HUES6 (cell line): ENCODE data around the gene IL37.
"Not testable (repeated sequence)": the region's sequence is repeated elsewhere in the genome, so short reads cannot be mapped to it uniquely, and the experiment has no call there.

ENCODE experiments used
- H3K27ac ChIP-seq: 2 replicates; pipeline ENCODE4 v1.7.0; 2013; ENCODE audit warnings: low read depth, mild to moderate bottlenecking, low read length, inconsistent platforms
- H3K27me3 ChIP-seq: 2 replicates; pipeline ENCODE4 v1.6.1; 2013; ENCODE audit warnings: low read length; ENCODE audit not compliant: control insufficient read depth, insufficient read depth
- H3K36me3 ChIP-seq: 2 replicates; pipeline ENCODE4 v1.6.1; 2013; ENCODE audit warnings: low read length; ENCODE audit not compliant: control insufficient read depth, insufficient read depth
- H3K4me1 ChIP-seq: 2 replicates; pipeline ENCODE4 v1.6.1; 2013; ENCODE audit warnings: low read length; ENCODE audit not compliant: control insufficient read depth, insufficient read depth
- H3K4me3 ChIP-seq: 2 replicates; pipeline ENCODE4 v1.5.1; 2013; ENCODE audit warnings: low read depth, low read length
- H3K9ac ChIP-seq: one replicate; pipeline ENCODE4 v1.6.1; 2013; ENCODE audit warnings: mild to moderate bottlenecking, low read length
- H3K9me3 ChIP-seq: 2 replicates; pipeline ENCODE4 v1.6.1; 2013; ENCODE audit warnings: low read depth, low read length; ENCODE audit not compliant: control insufficient read depth, insufficient read depth

The IL37 gene

DNA sequence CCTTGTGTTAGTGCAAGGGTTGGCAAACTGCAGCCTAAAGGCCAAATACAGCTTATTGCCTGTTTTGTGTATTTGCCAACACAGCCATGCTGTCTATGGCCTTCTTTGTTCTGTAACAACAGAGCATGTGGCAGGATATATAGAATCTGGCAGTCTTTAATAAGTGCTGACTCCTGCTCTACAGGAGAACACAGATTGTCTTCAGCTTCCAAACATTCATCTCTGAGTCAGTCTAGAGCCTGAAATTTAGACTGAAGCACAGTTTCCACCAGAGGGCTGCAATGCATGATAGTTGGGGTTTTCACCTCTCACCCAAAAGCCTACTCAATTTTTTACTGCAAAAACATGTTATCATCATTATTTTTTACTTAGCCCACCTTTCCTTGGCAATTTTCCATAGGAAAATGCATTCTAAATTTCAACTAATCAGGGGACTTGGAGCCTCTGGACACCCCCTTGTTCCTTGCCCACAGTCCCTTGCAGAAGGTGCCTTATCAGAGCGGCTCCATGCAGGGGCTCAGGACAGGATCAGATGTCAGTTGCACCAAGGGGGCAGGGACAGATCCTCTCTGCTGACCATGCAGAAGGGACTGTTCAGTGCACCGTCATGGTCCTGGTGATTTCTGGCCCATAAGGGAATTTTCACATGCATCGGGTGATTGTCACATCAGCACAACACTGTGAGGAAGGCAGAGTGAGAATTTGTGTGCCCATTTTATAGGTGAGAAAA lies 12.4 kb downstream of the IL37 start:
- Histone ChIP-seq H3K27me3 (no peaks in the 10 kb centered on the region), H3K9me3 (peaks cover 9% of the 10 kb centered on the region)

DNA sequence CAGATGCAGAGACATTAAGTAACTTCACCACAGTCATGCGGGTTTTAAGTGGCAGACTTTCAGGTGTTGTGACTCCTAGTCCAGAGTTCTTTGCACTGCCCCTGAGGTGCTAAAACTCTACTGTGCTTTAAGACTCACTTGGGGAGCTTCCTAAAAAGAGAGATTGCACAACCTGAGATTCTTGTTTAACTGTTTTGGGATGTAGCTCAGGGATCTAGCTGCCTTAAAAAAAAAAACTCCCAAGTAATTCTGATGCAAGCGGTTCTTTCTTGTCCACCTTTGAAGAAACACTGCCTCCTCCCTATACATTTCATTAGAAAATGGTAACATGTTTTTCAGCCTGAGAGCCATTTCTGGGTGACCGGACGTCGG lies 13.0 kb downstream of the IL37 start:
- no peak overlapping the region for H3K4me3 ChIP-seq
- H3K4me1 ChIP-seq, result no peaks in the 10 kb centered on the region; the same call in 1 of the 2 replicates
- no peak overlapping the region for H3K27ac ChIP-seq
- H3K27me3 ChIP-seq, result no peaks in the 10 kb centered on the region
- H3K9ac ChIP-seq, result no peak overlapping the region
- peaks cover 9% of the 10 kb centered on the region for H3K9me3 ChIP-seq
- no peaks in the 10 kb centered on the region for H3K36me3 ChIP-seq

More for the DNA sequence above, 12.4 kb downstream of the IL37 start:
- no peak overlapping the region for H3K4me3 ChIP-seq
- H3K27ac ChIP-seq, result no peak overlapping the region
- H3K4me1 ChIP-seq, result no peaks in the 10 kb centered on the region; the same call in 1 of the 2 replicates
- H3K36me3 ChIP-seq, result no peaks in the 10 kb centered on the region
- H3K9ac ChIP-seq, result no peak overlapping the region

DNA sequence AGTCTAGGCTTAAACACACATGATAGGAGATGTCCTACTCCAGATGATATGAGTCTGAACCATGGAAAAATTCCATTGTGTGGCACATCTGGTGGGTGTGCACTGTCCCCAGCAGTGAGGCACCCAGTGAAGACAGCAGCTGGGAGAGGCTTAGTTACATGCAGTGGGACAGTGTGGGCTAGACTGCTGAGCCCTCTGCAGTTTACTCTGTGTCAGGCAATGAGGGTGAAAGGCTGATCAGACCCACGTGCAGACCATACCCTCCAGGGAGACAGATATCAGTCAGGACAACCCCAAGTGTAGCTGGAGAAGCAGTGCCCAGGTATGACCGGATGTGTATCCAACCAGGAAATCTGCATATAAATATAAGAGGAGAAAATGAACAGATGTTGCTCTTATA lies 13.4 kb downstream of the IL37 start:
- H3K4me3 ChIP-seq, result no peak overlapping the region
- no peak overlapping the region for H3K27ac ChIP-seq
- H3K9ac ChIP-seq, result no peak overlapping the region
- H3K36me3 ChIP-seq, result no peaks in the 10 kb centered on the region
- peaks cover 9% of the 10 kb centered on the region for H3K9me3 ChIP-seq
- H3K27me3 ChIP-seq, result no peaks in the 10 kb centered on the region
- H3K4me1 ChIP-seq, result no peaks in the 10 kb centered on the region; the same call in 1 of the 2 replicates

DNA sequence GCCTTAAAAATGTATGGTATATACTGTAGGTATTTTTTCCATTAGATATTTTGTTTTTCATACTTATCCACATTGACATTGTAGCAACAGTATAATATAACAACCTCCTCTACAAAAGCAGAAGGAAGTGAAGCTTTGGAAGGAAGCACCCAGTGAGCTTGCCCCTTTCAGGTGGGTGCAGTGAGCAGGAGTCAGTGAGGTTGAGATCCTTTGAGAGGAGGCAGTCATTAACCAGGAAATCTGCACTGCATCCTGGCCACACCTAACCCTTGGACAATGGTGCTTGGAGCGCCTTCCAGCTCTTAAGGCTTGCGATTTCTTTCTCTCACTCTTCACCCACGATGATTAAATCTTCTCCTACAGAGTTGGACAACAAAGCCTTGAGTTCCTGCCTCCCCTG lies 13.9 kb downstream of the IL37 start:
- H3K27ac ChIP-seq, result no peak overlapping the region
- peaks cover 5% of the 10 kb centered on the region for H3K9me3 ChIP-seq
- no peaks in the 10 kb centered on the region for H3K27me3 ChIP-seq
- no peak overlapping the region for H3K9ac ChIP-seq
- no peak overlapping the region for H3K4me3 ChIP-seq
- no peaks in the 10 kb centered on the region; the same call in 1 of the 2 replicates for H3K4me1 ChIP-seq
- H3K36me3 ChIP-seq, result no peaks in the 10 kb centered on the region

DNA sequence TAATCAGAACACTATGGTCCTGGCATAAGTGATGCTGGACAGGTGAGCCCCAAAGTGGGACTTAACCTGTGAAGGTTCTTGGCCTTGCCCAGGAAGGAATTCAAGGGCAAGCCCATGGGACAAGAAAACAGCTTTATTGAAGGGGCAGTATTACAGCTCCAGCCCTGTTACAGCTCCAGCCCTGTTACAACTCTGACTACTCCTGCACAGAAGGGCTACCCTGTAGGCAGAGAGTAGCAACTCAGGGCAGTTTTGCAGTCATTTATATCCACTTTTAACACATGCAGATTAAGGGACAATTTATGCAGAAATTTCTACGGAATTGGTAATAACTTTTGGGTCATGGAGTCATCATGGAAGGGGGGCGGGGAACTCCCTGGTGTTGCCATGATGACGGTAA lies 15.7 kb downstream of the IL37 start:
- Histone ChIP-seq H3K9ac (no peak overlapping the region), H3K4me3 (no peak overlapping the region), H3K9me3 (no peaks in the 10 kb centered on the region), H3K27me3 (no peaks in the 10 kb centered on the region), H3K36me3 (no peaks in the 10 kb centered on the region), H3K4me1 (no peaks in the 10 kb centered on the region; the same call in 1 of the 2 replicates), H3K27ac (no peak overlapping the region)

DNA sequence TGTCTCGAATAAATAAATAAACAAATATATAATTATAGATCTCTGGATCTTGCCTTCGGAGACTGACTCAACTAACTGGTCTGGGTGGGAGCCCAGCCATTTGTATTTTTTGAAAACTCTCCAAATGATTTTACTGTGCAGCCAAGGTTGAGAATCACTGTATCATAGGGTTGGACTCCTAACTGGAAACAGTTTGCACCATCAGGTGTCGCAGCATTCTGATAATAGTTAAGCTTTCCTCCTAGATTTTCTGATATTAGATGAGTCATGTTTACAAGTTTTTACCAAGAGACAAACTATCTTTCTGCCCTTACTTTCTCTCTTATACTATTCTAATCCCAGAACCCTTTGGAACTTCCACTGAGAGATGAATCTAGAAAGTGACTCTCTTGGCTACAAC lies 16.8 kb downstream of the IL37 start:
- H3K27me3 ChIP-seq, result no peaks in the 10 kb centered on the region
- H3K4me3 ChIP-seq, result no peak overlapping the region
- H3K36me3 ChIP-seq, result no peaks in the 10 kb centered on the region
- no peaks in the 10 kb centered on the region for H3K9me3 ChIP-seq
- no peak overlapping the region for H3K27ac ChIP-seq
- H3K4me1 ChIP-seq, result no peaks in the 10 kb centered on the region; the same call in 1 of the 2 replicates
- H3K9ac ChIP-seq, result no peak overlapping the region

DNA sequence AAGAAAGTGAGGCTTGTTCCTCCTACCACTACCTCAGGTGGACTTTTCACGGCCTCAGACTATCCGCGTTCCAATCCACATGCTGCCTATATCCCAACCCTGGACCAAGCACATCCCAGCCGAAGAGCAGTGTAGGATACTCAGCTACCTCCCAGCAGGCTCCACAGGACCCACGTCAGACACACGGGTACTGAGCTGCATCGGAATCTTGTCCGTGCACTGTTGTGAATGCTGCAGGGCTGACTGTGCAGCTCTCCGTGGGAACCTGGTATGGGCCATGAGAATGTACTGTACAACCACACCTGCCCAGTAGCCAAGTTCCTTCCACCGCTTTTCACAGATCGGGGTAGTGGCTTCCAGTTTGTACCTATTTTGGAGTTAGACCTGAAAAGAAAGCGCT lies 22.3 kb downstream of the IL37 start:
- no peaks in the 10 kb centered on the region for H3K9me3 ChIP-seq
- H3K4me3 ChIP-seq, result no peak overlapping the region
- no peaks in the 10 kb centered on the region for H3K4me1 ChIP-seq
- no peaks in the 10 kb centered on the region for H3K36me3 ChIP-seq
- H3K27me3 ChIP-seq, result 0 out of 2 replicates have a peak, but pooled peaks cover 5% of the 10 kb centered on the region
- no peak overlapping the region for H3K27ac ChIP-seq
- no peak overlapping the region for H3K9ac ChIP-seq

DNA sequence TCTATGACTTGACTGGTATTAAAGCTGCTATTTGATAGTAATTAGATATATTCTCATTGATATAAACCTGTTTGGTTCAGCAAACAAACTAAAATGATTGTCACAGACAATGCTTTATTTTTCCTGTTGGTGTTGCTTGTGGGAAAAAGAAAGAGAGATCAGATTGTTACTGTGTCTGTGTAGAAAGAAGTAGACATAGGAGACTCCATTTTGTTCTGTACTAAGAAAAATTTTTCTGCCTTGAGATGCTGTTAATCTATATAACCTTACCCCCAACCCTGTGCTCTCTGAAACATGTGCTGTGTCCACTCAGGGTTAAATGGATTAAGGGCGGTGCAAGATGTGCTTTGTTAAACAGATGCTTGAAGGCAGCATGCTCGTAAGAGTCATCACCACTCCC lies 23.2 kb downstream of the IL37 start:
- H3K27ac ChIP-seq, H3K27me3 ChIP-seq, H3K9me3 ChIP-seq, H3K9ac ChIP-seq, H3K4me1 ChIP-seq, H3K36me3 ChIP-seq, H3K4me3 ChIP-seq: not testable (repeated sequence)

DNA sequence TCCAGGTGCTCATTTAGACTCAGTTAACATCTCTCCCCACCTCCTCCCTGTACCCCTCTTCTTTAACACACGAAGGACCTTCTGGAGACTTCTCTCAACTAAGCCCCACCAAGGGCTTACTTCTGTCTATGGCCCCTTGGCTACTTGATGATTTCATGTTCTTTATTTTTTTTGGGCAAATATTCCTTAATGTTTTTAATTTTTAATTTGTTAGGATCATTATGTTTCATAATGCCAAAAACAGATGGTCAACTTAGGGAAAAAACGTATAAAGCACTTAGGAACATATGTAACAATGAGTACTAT lies 25.9 kb downstream of the IL37 start:
- Histone ChIP-seq H3K27me3 (0 out of 2 replicates have a peak, but pooled peaks cover 5% of the 10 kb centered on the region), H3K27ac (no peak overlapping the region), H3K9ac (no peak overlapping the region), H3K9me3 (no peaks in the 10 kb centered on the region), H3K36me3 (no peaks in the 10 kb centered on the region), H3K4me1 (no peaks in the 10 kb centered on the region), H3K4me3 (no peak overlapping the region)

DNA sequence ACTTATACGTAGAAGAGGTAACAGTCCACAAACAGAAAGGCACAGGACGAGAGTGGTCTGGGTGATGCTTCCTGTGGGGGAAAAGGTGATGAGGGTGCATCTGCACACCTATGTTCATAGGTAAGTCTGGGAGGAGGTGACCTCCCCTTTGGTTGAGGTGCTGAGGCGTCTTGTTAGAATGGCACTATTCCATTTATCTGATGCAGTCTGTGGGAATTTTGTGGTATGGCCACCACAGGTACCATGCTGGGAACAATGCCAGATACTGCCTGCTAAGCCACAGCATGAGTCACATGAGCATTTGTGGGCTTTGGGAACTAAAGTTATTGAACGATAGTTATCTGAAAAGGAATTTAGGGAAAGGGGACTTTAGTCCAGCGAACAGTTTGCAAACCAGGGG lies 27.9 kb downstream of the IL37 start:
- H3K9ac ChIP-seq, result no peak overlapping the region
- no peak overlapping the region for H3K4me3 ChIP-seq
- H3K27me3 ChIP-seq, result 0 out of 2 replicates have a peak, but pooled peaks cover 5% of the 10 kb centered on the region
- no peaks in the 10 kb centered on the region for H3K36me3 ChIP-seq
- no peak overlapping the region for H3K27ac ChIP-seq
- H3K9me3 ChIP-seq, result no peaks in the 10 kb centered on the region
- H3K4me1 ChIP-seq, result no peaks in the 10 kb centered on the region

DNA sequence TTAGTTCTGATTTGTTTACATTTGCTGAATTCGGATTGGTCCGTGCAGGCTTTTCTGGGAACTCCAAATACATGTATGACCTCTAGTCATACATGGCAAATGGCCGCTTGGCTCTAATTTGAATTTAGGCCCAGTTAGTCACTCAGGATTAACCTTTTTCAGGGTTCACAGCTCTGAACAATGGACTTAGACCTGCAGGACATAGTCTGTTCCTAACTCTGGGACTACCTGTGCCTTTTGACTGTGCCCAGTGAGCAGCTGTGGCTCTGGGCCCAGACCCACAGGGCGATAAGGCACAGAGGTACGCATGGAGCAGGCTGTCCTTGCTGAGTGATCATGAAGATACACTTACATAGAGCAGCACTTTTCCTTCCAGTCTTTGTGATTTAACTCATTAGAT lies 28.5 kb downstream of the IL37 start:
- no peak overlapping the region for H3K4me3 ChIP-seq
- no peak overlapping the region for H3K9ac ChIP-seq
- H3K36me3 ChIP-seq, result no peaks in the 10 kb centered on the region
- no peak overlapping the region for H3K27ac ChIP-seq
- H3K27me3 ChIP-seq, result 0 out of 2 replicates have a peak, but pooled peaks cover 5% of the 10 kb centered on the region
- H3K4me1 ChIP-seq, result no peaks in the 10 kb centered on the region
- no peaks in the 10 kb centered on the region for H3K9me3 ChIP-seq
